ENCODE results near the gene HMCES. TPM values are rescaled to one million over a fixed set of nuclear protein-coding genes. Genes with fewer than 3 reads are reported as not detected.
"Not testable (repeated sequence)": the region's sequence is repeated elsewhere in the genome, so short reads cannot be mapped to it uniquely, and the experiment has no call there.

HMCES gene
- total RNA-seq, 5 donors from 2014 or later (not counting 1 experiment from before 2014, with no cell fraction given), result 55.2 to 60.7 (median 57.6) TPM

DNA sequence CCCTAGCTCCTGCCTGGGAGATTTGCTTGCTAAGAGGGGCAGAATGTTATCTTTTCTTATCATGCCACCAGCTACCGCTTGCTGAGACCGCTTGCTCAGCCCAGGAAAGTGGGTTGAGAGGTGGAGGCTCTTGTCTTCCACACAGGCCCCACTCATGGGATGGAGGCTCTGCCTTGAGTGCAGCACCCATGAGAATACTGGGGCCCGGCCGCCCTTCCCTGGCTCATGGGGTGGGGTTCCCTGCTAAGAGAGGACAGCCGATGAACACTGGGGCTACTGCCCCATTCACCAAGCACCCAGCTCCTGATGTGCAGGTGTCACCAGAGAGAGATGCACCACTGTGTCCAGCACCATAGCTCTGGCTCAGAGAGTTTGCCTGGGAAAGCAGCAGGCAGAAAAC, 55.2 kb downstream of the HMCES start:
- no peaks in the 10 kb centered on the region for H3K9me3 Mint-ChIP-seq
- ATAC-seq (replicated peaks in 1 of 4) (no peak), DNase-seq (no peak)
- Histone ChIP-seq H3K27ac (ENCODE audit: low read length) (no peak overlapping the region), H3K4me3 (ENCODE audit: control insufficient read depth in 1 of 2, extremely low read depth in 1 of 2, low read length in 1 of 2) (no peak overlapping the region), H3K4me1 (ENCODE audit: control insufficient read depth in 1 of 2, extremely low read depth in 1 of 2, insufficient read depth in 2 of 2, low read length in 2 of 2) (no peaks in the 10 kb centered on the region), H3K36me3 (ENCODE audit: control insufficient read depth in 2 of 2, extremely low read depth in 1 of 2, insufficient read depth in 1 of 2, low read length in 1 of 2) (no peaks in the 10 kb centered on the region), H3K9me3 (no peaks in the 10 kb centered on the region), H3K27me3 (replicated peaks in 1 of 2; ENCODE audit: control insufficient read depth in 2 of 2, extremely low read depth in 1 of 2, insufficient read depth in 2 of 2, low read length in 1 of 2) (no peaks in the 10 kb centered on the region)
- 100% methylated on average over 4 of the region's 5 CpGs for WGBS (ENCODE audit: insufficient coverage)
- no peak overlapping the region for H3K27ac Mint-ChIP-seq
- H3K27me3 Mint-ChIP-seq, result no peaks in the 10 kb centered on the region
- H3K4me3 Mint-ChIP-seq, result no peak overlapping the region
- CTCF ChIA-PET, result interaction anchor here in 1 of 2 donors (0.9 kb wide), 1 partner anchor 17 kb away, joined by 3 read pairs; a partner anchor contains a TSS
- peaks cover 0 to 2% (median 0%) of the 10 kb centered on the region in 3 donors for H3K4me1 Mint-ChIP-seq
- H3K36me3 Mint-ChIP-seq, result no peaks in the 10 kb centered on the region
- POLR2A ChIA-PET, result no interaction called here

DNA sequence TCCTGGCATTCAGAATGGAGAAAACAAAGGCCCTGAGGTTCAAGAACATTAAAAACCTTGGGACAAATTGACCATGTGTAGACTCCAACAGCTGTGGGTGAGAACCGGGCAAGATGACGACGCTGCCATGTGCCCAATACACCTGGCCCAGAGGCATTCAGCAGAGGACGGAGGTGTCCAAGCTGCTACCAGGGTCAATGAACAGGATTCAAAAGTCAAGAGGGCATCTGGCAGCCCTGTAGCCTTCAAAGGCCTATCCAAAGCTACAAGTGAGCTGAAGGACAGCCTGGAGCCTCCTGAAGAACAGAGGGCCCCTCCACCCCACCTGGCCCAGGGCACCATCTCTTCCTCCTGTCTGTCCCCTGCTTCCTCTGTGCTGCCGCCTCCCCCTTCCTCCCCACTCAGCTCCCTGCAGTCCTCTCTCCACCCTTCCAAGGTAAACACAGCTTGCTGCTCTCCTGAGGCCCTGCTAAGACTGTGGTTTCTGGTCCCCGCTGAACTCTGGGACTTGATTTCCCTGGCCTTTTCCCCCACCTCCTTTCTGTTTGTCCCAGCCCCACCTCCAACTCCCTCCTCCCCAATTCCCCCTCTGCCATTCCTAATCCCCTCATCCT, 57.5 kb downstream of the HMCES start:
- H3K9me3 Mint-ChIP-seq, result no peaks in the 10 kb centered on the region
- CTCF ChIA-PET, result interaction anchor here (0.6 kb wide), 2 partner anchors 103 to 1597 kb away, joined by 3 to 7 read pairs; no protein-coding TSS in a partner anchor
- DNase-seq (no peak), ATAC-seq (replicated peaks in 1 of 4) (no peak)
- no peak overlapping the region for H3K4me3 Mint-ChIP-seq
- H3K4me1 Mint-ChIP-seq, result no peaks in the 10 kb centered on the region
- no peak overlapping the region for H3K27ac Mint-ChIP-seq
- Histone ChIP-seq H3K4me3 (ENCODE audit: control insufficient read depth in 1 of 2, extremely low read depth in 1 of 2, low read length in 1 of 2) (no peak overlapping the region), H3K9me3 (no peaks in the 10 kb centered on the region), H3K27me3 (replicated peaks in 1 of 2; ENCODE audit: control insufficient read depth in 2 of 2, extremely low read depth in 1 of 2, insufficient read depth in 2 of 2, low read length in 1 of 2) (no peaks in the 10 kb centered on the region), H3K36me3 (ENCODE audit: control insufficient read depth in 2 of 2, extremely low read depth in 1 of 2, insufficient read depth in 1 of 2, low read length in 1 of 2) (no peaks in the 10 kb centered on the region), H3K4me1 (ENCODE audit: control insufficient read depth in 1 of 2, extremely low read depth in 1 of 2, insufficient read depth in 2 of 2, low read length in 2 of 2) (no peaks in the 10 kb centered on the region), H3K27ac (ENCODE audit: low read length) (no peak overlapping the region)
- POLR2A ChIA-PET, result interaction anchor here in 1 of 2 donors (0.6 kb wide), 1 partner anchor 22 kb away, joined by 4 read pairs; no protein-coding TSS in a partner anchor
- no peaks in the 10 kb centered on the region for H3K36me3 Mint-ChIP-seq
- no peaks in the 10 kb centered on the region for H3K27me3 Mint-ChIP-seq
- WGBS (ENCODE audit: insufficient coverage), result 69% methylated on average over 4 of the region's 6 CpGs

DNA sequence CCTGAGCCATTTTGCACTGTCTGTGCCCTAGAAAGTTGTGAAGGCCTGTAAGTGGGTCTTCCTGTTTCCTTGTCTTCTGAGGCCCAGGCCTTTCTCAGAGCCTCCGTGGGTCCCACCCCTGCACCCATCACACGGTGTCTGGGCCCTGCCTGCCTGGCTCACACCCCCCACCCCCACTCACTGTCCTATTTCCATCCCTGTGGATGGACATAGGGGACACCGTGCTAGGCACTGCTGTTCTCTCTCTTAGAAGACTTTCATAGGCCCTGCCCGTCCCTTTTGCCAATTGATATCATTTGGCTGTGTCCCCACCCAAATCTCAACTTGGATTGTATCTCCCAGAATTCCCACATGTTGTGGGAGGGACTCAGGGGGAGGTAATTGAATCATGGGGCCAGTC, 59.0 kb downstream of the HMCES start:
- H3K27ac Mint-ChIP-seq; H3K4me1 Mint-ChIP-seq; DNase-seq; H3K4me1 ChIP-seq (ENCODE audit: control insufficient read depth in 1 of 2, extremely low read depth in 1 of 2, insufficient read depth in 2 of 2, low read length in 2 of 2); H3K27ac ChIP-seq (ENCODE audit: low read length); H3K36me3 ChIP-seq (ENCODE audit: control insufficient read depth in 2 of 2, extremely low read depth in 1 of 2, insufficient read depth in 1 of 2, low read length in 1 of 2); POLR2A ChIA-PET; H3K27me3 Mint-ChIP-seq; H3K9me3 Mint-ChIP-seq; H3K27me3 ChIP-seq (replicated peaks in 1 of 2; ENCODE audit: control insufficient read depth in 2 of 2, extremely low read depth in 1 of 2, insufficient read depth in 2 of 2, low read length in 1 of 2); ATAC-seq (replicated peaks in 1 of 4); H3K36me3 Mint-ChIP-seq; H3K4me3 Mint-ChIP-seq; H3K9me3 ChIP-seq; H3K4me3 ChIP-seq (ENCODE audit: control insufficient read depth in 1 of 2, extremely low read depth in 1 of 2, low read length in 1 of 2): not testable (repeated sequence)
- CTCF ChIA-PET, result interaction anchor here in 1 of 2 donors (0.6 kb wide), 1 partner anchor 38 kb away, joined by 9 read pairs; no protein-coding TSS in a partner anchor
- WGBS (ENCODE audit: insufficient coverage), result no CpG with 5 or more reads among the region's 4 CpGs

DNA sequence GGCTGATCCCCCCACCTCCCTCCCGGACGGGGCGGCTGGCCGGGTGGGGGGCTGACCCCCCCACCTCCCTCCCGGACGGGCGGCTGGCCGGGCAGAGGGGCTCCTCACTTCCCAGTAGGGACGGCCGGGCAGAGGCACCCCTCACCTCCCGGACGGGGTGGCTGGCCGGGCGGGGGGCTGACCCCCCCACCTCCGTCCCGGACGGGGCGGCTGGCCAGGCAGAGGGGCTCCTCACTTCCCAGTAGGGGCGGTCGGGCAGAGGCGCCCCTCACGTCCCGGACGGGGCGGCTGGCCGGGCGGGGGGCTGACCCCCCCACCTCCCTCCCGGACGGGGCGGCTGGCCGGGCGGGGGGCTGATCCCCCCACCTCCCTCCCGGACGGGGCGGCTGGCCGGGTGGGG, 60.5 kb downstream of the HMCES start:
- H3K27ac ChIP-seq (ENCODE audit: low read length); H3K4me1 Mint-ChIP-seq; H3K9me3 ChIP-seq; H3K4me1 ChIP-seq (ENCODE audit: control insufficient read depth in 1 of 2, extremely low read depth in 1 of 2, insufficient read depth in 2 of 2, low read length in 2 of 2); H3K27ac Mint-ChIP-seq; ATAC-seq (replicated peaks in 1 of 4); H3K4me3 Mint-ChIP-seq; H3K36me3 Mint-ChIP-seq; H3K36me3 ChIP-seq (ENCODE audit: control insufficient read depth in 2 of 2, extremely low read depth in 1 of 2, insufficient read depth in 1 of 2, low read length in 1 of 2); H3K4me3 ChIP-seq (ENCODE audit: control insufficient read depth in 1 of 2, extremely low read depth in 1 of 2, low read length in 1 of 2); H3K9me3 Mint-ChIP-seq; POLR2A ChIA-PET; DNase-seq; CTCF ChIA-PET: not testable (repeated sequence)
- H3K27me3 Mint-ChIP-seq, result peaks cover 8 to 16% of the 10 kb centered on the region in 2 donors
- H3K27me3 ChIP-seq (replicated peaks in 1 of 2; ENCODE audit: control insufficient read depth in 2 of 2, extremely low read depth in 1 of 2, insufficient read depth in 2 of 2, low read length in 1 of 2), result peaks cover 0 to 20% of the 10 kb centered on the region in 2 experiments
- WGBS (ENCODE audit: insufficient coverage), result no CpG with 5 or more reads among the region's 36 CpGs

DNA sequence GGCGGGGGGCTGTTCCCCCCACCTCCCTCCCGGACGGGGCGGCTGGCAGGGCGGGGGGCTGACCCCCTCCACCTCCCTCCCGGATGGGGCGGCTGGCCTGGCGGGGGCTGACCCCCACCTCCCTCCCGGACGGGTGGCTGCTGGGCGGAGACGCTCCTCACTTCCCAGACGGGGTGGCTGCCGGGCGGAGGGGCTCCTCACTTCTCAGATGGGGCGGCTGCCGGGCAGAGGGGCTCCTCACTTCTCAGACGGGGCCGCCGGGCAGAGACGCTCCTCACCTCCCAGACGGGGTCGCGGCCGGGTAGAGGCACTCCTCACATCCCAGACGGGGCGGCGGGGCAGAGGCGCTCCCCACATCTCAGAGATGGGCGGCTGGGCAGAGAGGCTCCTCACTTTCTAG, 61.2 kb downstream of the HMCES start:
- POLR2A ChIA-PET; H3K36me3 ChIP-seq (ENCODE audit: control insufficient read depth in 2 of 2, extremely low read depth in 1 of 2, insufficient read depth in 1 of 2, low read length in 1 of 2); ATAC-seq (replicated peaks in 1 of 4); H3K4me1 Mint-ChIP-seq; H3K4me3 ChIP-seq (ENCODE audit: control insufficient read depth in 1 of 2, extremely low read depth in 1 of 2, low read length in 1 of 2); H3K9me3 ChIP-seq; H3K27ac ChIP-seq (ENCODE audit: low read length); H3K4me3 Mint-ChIP-seq; CTCF ChIA-PET; H3K9me3 Mint-ChIP-seq; H3K36me3 Mint-ChIP-seq; DNase-seq; H3K27ac Mint-ChIP-seq: not testable (repeated sequence)
- peaks cover 0 to 26% of the 10 kb centered on the region in 2 experiments for H3K27me3 ChIP-seq (replicated peaks in 1 of 2; ENCODE audit: control insufficient read depth in 2 of 2, extremely low read depth in 1 of 2, insufficient read depth in 2 of 2, low read length in 1 of 2)
- WGBS (ENCODE audit: insufficient coverage), result no CpG with 5 or more reads among the region's 30 CpGs
- H3K27me3 Mint-ChIP-seq, result peaks cover 10 to 21% of the 10 kb centered on the region in 2 donors
- peaks cover 0 to 13% of the 10 kb centered on the region in 2 experiments for H3K4me1 ChIP-seq (ENCODE audit: control insufficient read depth in 1 of 2, extremely low read depth in 1 of 2, insufficient read depth in 2 of 2, low read length in 2 of 2)

DNA sequence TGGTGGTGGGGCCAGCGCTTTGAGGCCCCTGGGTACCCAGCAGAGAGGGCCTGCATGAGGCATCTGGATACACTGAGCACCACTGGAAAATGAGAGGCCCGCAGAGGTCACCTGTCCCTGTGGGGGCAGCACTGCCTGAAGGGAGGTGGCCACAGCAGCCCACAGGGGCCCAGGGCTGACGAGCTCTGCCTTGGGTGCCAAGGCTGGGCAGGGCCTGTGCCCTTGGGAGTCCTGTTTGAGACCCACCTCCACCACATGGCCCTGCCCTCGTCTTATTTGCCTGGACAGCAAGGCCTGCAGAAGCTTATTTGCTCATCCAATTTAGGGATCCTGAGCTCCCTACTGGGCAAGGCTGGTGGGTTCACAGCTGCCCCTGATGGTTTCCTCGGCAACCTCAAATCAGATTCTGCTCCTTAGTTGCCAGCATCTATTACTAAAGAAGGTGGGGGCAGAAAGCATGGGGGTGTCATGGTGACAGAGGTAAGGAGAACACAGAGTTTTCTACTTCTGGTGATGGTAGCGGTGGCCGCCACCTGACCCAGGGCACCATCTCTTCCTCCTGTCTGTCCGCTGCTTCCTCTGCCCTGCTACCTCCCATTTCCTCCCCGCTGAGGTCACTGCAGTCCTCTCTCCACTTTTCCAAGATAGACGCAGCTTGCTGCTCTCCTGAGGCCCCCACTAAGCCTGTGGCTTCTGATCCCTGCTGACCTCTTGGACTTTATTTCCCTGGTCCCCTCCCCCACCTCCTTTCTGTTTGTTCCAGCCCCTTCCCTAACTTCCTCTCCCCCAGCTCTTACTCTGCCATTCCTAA, 62.9 kb downstream of the HMCES start:
- WGBS (ENCODE audit: insufficient coverage), result 74% methylated on average over 9 of the region's 10 CpGs
- H3K4me1 Mint-ChIP-seq, result peaks cover 4 to 6% (median 6%) of the 10 kb centered on the region in 3 donors
- CTCF ChIA-PET, result interaction anchor here (0.6 kb wide), 2 partner anchors 574 to 1744 kb away, joined by 3 to 4 read pairs; no protein-coding TSS in a partner anchor

More for the DNA sequence above, 62.9 kb downstream of the HMCES start:
- H3K27me3 Mint-ChIP-seq, result peaks cover 12 to 30% of the 10 kb centered on the region in 2 donors
- POLR2A ChIA-PET, result no interaction called here
- Histone ChIP-seq H3K4me3 (ENCODE audit: control insufficient read depth in 1 of 2, extremely low read depth in 1 of 2, low read length in 1 of 2) (no peak overlapping the region), H3K27me3 (replicated peaks in 1 of 2; ENCODE audit: control insufficient read depth in 2 of 2, extremely low read depth in 1 of 2, insufficient read depth in 2 of 2, low read length in 1 of 2) (peaks cover 0 to 31% of the 10 kb centered on the region in 2 experiments), H3K36me3 (ENCODE audit: control insufficient read depth in 2 of 2, extremely low read depth in 1 of 2, insufficient read depth in 1 of 2, low read length in 1 of 2) (no peaks in the 10 kb centered on the region), H3K9me3 (no peaks in the 10 kb centered on the region), H3K27ac (ENCODE audit: low read length) (no peak overlapping the region), H3K4me1 (ENCODE audit: control insufficient read depth in 1 of 2, extremely low read depth in 1 of 2, insufficient read depth in 2 of 2, low read length in 2 of 2) (peaks cover 0 to 13% of the 10 kb centered on the region in 2 experiments)
- no peak for DNase-seq
- no peaks in the 10 kb centered on the region for H3K9me3 Mint-ChIP-seq
- no peak for ATAC-seq (replicated peaks in 1 of 4)
- no peak overlapping the region for H3K4me3 Mint-ChIP-seq
- H3K36me3 Mint-ChIP-seq, result no peaks in the 10 kb centered on the region
- no peak overlapping the region for H3K27ac Mint-ChIP-seq

All from T-cell (primary cell).